ENCODE data around the gene CCZ1B.
"Not testable (repeated sequence)": the region's sequence is repeated elsewhere in the genome, so short reads cannot be mapped to it uniquely, and the experiment has no call there.

CCZ1B gene

GRCh38 chr7:6826151-6826550, at the start of gene CCZ1B:
Gene CCZ1B (minus strand): TSS chr7:6826275. CDS start chr7:6826197, 78 bp downstream.
- FAIRE-seq = not testable (repeated sequence)

GRCh38 chr7:6875022-6875421, 48.9 kb upstream of the CCZ1B start:
- not testable (repeated sequence) for FAIRE-seq

- FAIRE-seq = not testable (repeated sequence)
These were observed 46.3 kb upstream of the CCZ1B start for GRCh38 chr7:6872246-6872945.

GRCh38 chr7:6871421-6872144, 45.5 kb upstream of the CCZ1B start:
- FAIRE-seq = not testable (repeated sequence)

GRCh38 chr7:6864751-6865150, 38.7 kb upstream of the CCZ1B start:
- FAIRE-seq = not testable (repeated sequence)

GRCh38 chr7:6864188-6864587, 38.1 kb upstream of the CCZ1B start:
- FAIRE-seq = not testable (repeated sequence)

- FAIRE-seq = not testable (repeated sequence)
These were observed 36.8 kb upstream of the CCZ1B start for GRCh38 chr7:6862876-6863275.

GRCh38 chr7:6857721-6858314, 31.7 kb upstream of the CCZ1B start:
- not testable (repeated sequence) for FAIRE-seq

- not testable (repeated sequence) for FAIRE-seq
These were observed 29.6 kb upstream of the CCZ1B start for GRCh38 chr7:6855563-6856131.

GRCh38 chr7:6854747-6855562, 28.9 kb upstream of the CCZ1B start:
- FAIRE-seq = not testable (repeated sequence)

- FAIRE-seq = not testable (repeated sequence)
These were observed 27.6 kb upstream of the CCZ1B start for GRCh38 chr7:6853681-6854080.

GRCh38 chr7:6849127-6849526, 23.1 kb upstream of the CCZ1B start:
- not testable (repeated sequence) for FAIRE-seq

- FAIRE-seq = not testable (repeated sequence)
These were observed 21.7 kb upstream of the CCZ1B start for GRCh38 chr7:6847751-6848150.

GRCh38 chr7:6845971-6846449, 19.9 kb upstream of the CCZ1B start:
- not testable (repeated sequence) for FAIRE-seq

- FAIRE-seq = not testable (repeated sequence)
These were observed 17.6 kb upstream of the CCZ1B start for GRCh38 chr7:6843654-6844053.

- not testable (repeated sequence) for FAIRE-seq
These were observed 17.0 kb upstream of the CCZ1B start for GRCh38 chr7:6843092-6843491.

GRCh38 chr7:6842278-6842921, 16.3 kb upstream of the CCZ1B start:
- FAIRE-seq = not testable (repeated sequence)

- FAIRE-seq = not testable (repeated sequence)
These were observed 11.0 kb upstream of the CCZ1B start for GRCh38 chr7:6837081-6837480.

GRCh38 chr7:6835521-6835920, 9.4 kb upstream of the CCZ1B start:
- not testable (repeated sequence) for FAIRE-seq

GRCh38 chr7:6833636-6834035, 7.6 kb upstream of the CCZ1B start:
- FAIRE-seq = no peak

- no peak for FAIRE-seq
These were observed 5.1 kb upstream of the CCZ1B start for GRCh38 chr7:6831018-6831725.
